Measurements from ENCODE around the gene MAPK1. TPM values are rescaled to one million over a fixed set of nuclear protein-coding genes. Genes with fewer than 3 reads are reported as not detected.
"Not testable (repeated sequence)": the region's sequence is repeated elsewhere in the genome, so short reads cannot be mapped to it uniquely, and the experiment has no call there.

MAPK1 gene
- total and polyA plus RNA-seq, 8 donors: 89.8 to 171 (median 104) TPM

DNA sequence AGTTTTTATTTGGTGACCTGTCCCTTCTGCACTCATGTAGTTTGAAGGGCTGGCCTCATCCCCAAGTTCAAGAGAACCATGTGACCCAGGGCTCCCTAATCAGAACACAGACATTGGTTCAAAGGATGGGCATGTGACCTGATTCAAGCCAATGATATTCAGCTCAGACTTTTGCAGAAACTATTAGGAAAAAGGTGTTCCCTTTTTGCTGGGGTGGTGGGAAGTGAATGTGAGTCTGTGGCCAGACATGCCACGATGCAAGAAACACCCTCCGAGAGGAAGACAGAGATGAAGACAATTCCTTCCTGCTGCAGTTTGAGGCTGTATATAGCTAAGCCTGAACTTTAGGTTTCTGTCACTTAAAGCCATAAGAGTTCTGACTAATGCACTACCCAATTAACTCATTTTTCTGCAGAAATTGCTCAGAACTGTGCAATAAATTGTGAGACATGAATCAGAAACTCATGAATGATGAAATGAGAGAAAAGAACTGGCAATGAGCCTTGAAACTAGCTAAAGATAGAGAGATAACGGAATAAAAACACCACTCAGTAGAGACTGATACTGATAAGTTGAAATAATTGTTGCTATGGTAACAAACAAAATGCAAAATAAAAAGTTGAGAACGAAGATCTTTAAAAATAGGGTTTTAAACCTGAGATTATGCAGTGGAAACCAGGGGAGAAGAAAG, 9.2 kb upstream of the MAPK1 start:
- H3K9me3 ChIP-seq: no peaks in the 10 kb centered on the region
- no peaks in the 10 kb centered on the region for H3K27me3 ChIP-seq
- peak; percentile 21 for ATAC-seq
- peak overlapping the region in 1 of 2 donors; percentile 53 for H3K27ac ChIP-seq
- DNase-seq: peak in 1 of 4 donors; percentile 11
- peaks cover 0 to 11% of the 10 kb centered on the region in 2 donors for H3K4me1 ChIP-seq
- intact Hi-C loops (cut with DNase I): no loop called here
- no peak overlapping the region for H3K4me3 ChIP-seq
- TF ChIP-seq CTCF (IDR thresholded peaks at IDR 0.05): no peak
- no peaks in the 10 kb centered on the region for H3K36me3 ChIP-seq

- H3K27me3 ChIP-seq; H3K4me3 ChIP-seq; ATAC-seq; DNase-seq; intact Hi-C loops (cut with DNase I); H3K36me3 ChIP-seq; H3K9me3 ChIP-seq; H3K27ac ChIP-seq: not testable (repeated sequence)
- peaks cover 0 to 11% of the 10 kb centered on the region in 2 donors for H3K4me1 ChIP-seq
These were observed 7.5 kb upstream of the MAPK1 start for GRCh38 chr22:21874953-21875352.

- ATAC-seq: no peak
- Histone ChIP-seq H3K27me3 (no peaks in the 10 kb centered on the region), H3K27ac (no peak overlapping the region), H3K4me1 (peaks cover 0 to 11% of the 10 kb centered on the region in 2 donors), H3K9me3 (no peaks in the 10 kb centered on the region), H3K4me3 (no peak overlapping the region), H3K36me3 (no peaks in the 10 kb centered on the region)
- DNase-seq: no peak
- TF ChIP-seq CTCF (IDR thresholded peaks at IDR 0.05): no peak
- intact Hi-C loops (cut with DNase I): no loop called here
These were observed 6.2 kb upstream of the MAPK1 start for GRCh38 chr22:21873619-21874018.

- H3K9me3 ChIP-seq; DNase-seq; ATAC-seq; H3K36me3 ChIP-seq; intact Hi-C loops (cut with DNase I); H3K27ac ChIP-seq; H3K4me3 ChIP-seq; H3K27me3 ChIP-seq: not testable (repeated sequence)
- H3K4me1 ChIP-seq: peaks cover 0 to 17% of the 10 kb centered on the region in 2 donors
These were observed 5.3 kb upstream of the MAPK1 start for GRCh38 chr22:21872741-21873140.

GRCh38 chr22:21868651-21869050, 1.2 kb upstream of the MAPK1 start:
- no peaks in the 10 kb centered on the region for H3K27me3 ChIP-seq
- no peak for TF ChIP-seq CTCF (IDR thresholded peaks at IDR 0.05)
- H3K4me1 ChIP-seq: peaks cover 15 to 30% of the 10 kb centered on the region in 2 donors
- no peak overlapping the region for H3K27ac ChIP-seq
- H3K4me3 ChIP-seq: peak overlapping the region in 1 of 2 donors; percentile 96
- DNase-seq (no peak), ATAC-seq (no peak)
- no peaks in the 10 kb centered on the region for H3K36me3 ChIP-seq
- intact Hi-C loops (cut with DNase I): loop anchor here in 1 of 2 donors (10.0 kb wide), 1 partner anchor 84 kb away; no protein-coding TSS in a partner anchor
- no peaks in the 10 kb centered on the region for H3K9me3 ChIP-seq

- intact Hi-C loops (cut with DNase I): loop anchor here in 1 of 2 donors (10.0 kb wide), 1 partner anchor 82 kb away; no protein-coding TSS in a partner anchor
- H3K4me3 ChIP-seq: peak overlapping the region; percentile 78 to 96
- ATAC-seq: peak; percentile 7
These were observed 465 bp downstream of the MAPK1 start for GRCh38 chr22:21866833-21867527.

More at GRCh38 chr22:21866833-21867527, 465 bp downstream of the MAPK1 start:
- no peaks in the 10 kb centered on the region for H3K9me3 ChIP-seq
- peak in 1 of 4 donors; percentile 37 for DNase-seq
- H3K27ac ChIP-seq: peak overlapping the region; percentile 85 to 95
- peaks cover 18 to 47% of the 10 kb centered on the region in 2 donors for H3K4me1 ChIP-seq
- TF ChIP-seq CTCF (IDR thresholded peaks at IDR 0.05): no peak
- H3K27me3 ChIP-seq: no peaks in the 10 kb centered on the region
- H3K36me3 ChIP-seq: no peaks in the 10 kb centered on the region

Measured in left lung (tissue), 10 donors.